ENCODE data around the gene ADAM22. TPM values are rescaled to one million over a fixed set of nuclear protein-coding genes. Genes with fewer than 3 reads are reported as not detected.

ADAM22 gene
- total RNA-seq, 1 experiment from 2014 or later, result 10.0 TPM

DNA sequence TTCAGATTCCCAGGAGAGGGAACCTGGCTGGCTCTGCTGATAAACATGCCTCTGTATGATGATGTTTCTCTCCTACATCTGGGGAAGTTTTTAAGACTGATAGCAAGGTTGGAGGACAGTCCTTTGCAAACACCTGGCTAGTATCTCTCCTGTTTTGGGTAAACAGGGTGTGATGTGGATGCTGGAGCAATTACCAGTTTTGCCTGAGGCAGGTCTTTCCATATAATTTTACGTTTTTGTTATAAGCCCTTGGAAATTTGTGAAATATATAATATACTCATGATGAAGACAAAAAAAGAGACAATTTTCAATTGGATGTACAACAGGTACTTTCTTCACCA, 138.6 kb downstream of the ADAM22 start:
- ChIA-PET CTCF (no interaction called here), POLR2A (no interaction called here), RAD21 (ENCODE audit: low non-redundant PET in 1 of 2, low total read pairs in 2 of 2, uncharacterized antibody in 2 of 2, unreplicated experiment in 2 of 2) (no interaction called here)
- Histone ChIP-seq H3K36me3 (ENCODE audit: control insufficient read depth in 1 of 2, insufficient read depth in 2 of 2, low read length in 2 of 2) (no peaks in the 10 kb centered on the region), H3K79me2 (ENCODE audit: insufficient read depth, low read length) (no peaks in the 10 kb centered on the region), H3K9ac (ENCODE audit: low read length) (no peak overlapping the region), H3K4me2 (ENCODE audit: low read length) (no peak overlapping the region), H3K27ac (ENCODE audit: low read depth, low read length) (no peak overlapping the region), H3K9me2 (ENCODE audit: insufficient read depth) (no peaks in the 10 kb centered on the region), H3K4me3 (replicated peaks in 1 of 2; ENCODE audit: low read depth in 1 of 2, low read length in 2 of 2) (no peak overlapping the region), H2AFZ (ENCODE audit: low read depth, low read length, poor library complexity, severe bottlenecking) (no peak overlapping the region), H3K27me3 (ENCODE audit: insufficient read depth, low read length) (no peaks in the 10 kb centered on the region), H3K9me3 (ENCODE audit: control insufficient read depth in 1 of 2, insufficient read depth in 1 of 2, low read depth in 1 of 2, low read length in 2 of 2) (no peaks in the 10 kb centered on the region), H3K4me1 (ENCODE audit: control insufficient read depth in 1 of 2, insufficient read depth in 2 of 2, low read length in 2 of 2) (no peaks in the 10 kb centered on the region), H4K20me1 (ENCODE audit: insufficient read depth) (no peaks in the 10 kb centered on the region)
- intact Hi-C loops (cut with micrococcal nuclease), result no loop called here
- ATAC-seq (no peak), DNase-seq (ENCODE audit: low read depth, low spot score) (no peak)
- no TSS peak for BruUV-seq (replicated peaks)
- TF ChIP-seq FOSL1 (IDR thresholded peaks at IDR 0.05; ENCODE audit: low read depth) (no peak), ELF1 (IDR thresholded peaks at IDR 0.05; ENCODE audit: borderline replicate concordance, low read depth) (no peak)

DNA sequence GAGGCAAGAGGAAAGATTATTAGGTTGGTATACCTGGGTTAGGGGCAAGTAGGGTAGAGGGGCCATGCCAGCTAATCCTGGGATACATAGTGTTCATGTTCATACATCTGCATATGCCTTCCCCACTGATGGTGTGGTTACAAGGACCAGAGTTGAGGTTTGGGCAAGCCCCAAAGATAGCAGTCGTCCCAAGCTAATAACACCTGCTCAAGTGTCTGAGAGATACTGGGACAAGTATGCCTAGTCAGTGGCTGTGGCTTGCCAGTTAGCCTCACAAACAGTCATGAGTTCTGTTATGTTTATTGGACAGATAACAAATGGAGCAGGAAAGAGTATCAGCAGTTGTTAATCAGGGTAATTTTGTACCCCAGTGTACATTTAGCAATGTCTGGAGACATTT, 139.6 kb downstream of the ADAM22 start:
- H3K27ac ChIP-seq (ENCODE audit: low read depth, low read length), result no peak overlapping the region
- no peaks in the 10 kb centered on the region for H3K9me2 ChIP-seq (ENCODE audit: insufficient read depth)
- no TSS peak for BruUV-seq (replicated peaks)
- DNase-seq (ENCODE audit: low read depth, low spot score) (no peak), ATAC-seq (no peak)
- H3K9ac ChIP-seq (ENCODE audit: low read length), result no peak overlapping the region
- no peaks in the 10 kb centered on the region for H3K36me3 ChIP-seq (ENCODE audit: control insufficient read depth in 1 of 2, insufficient read depth in 2 of 2, low read length in 2 of 2)
- no peak overlapping the region for H2AFZ ChIP-seq (ENCODE audit: low read depth, low read length, poor library complexity, severe bottlenecking)
- ChIA-PET POLR2A (no interaction called here), CTCF (no interaction called here), RAD21 (ENCODE audit: low non-redundant PET in 1 of 2, low total read pairs in 2 of 2, uncharacterized antibody in 2 of 2, unreplicated experiment in 2 of 2) (no interaction called here)
- no peak overlapping the region for H3K4me2 ChIP-seq (ENCODE audit: low read length)
- no peaks in the 10 kb centered on the region for H3K9me3 ChIP-seq (ENCODE audit: control insufficient read depth in 1 of 2, insufficient read depth in 1 of 2, low read depth in 1 of 2, low read length in 2 of 2)
- no peak for TF ChIP-seq EZH2phosphoT487 (IDR thresholded peaks at IDR 0.05; ENCODE audit: borderline replicate concordance)
- TF ChIP-seq SIN3A (IDR thresholded peaks at IDR 0.05; ENCODE audit: low read depth), result no peak
- no peak for TF ChIP-seq POLR2AphosphoS5 (IDR thresholded peaks at IDR 0.05; ENCODE audit: low read depth, low read length)
- H3K79me2 ChIP-seq (ENCODE audit: insufficient read depth, low read length), result no peaks in the 10 kb centered on the region
- H3K4me3 ChIP-seq (replicated peaks in 1 of 2; ENCODE audit: low read depth in 1 of 2, low read length in 2 of 2), result no peak overlapping the region
- no peaks in the 10 kb centered on the region for H3K4me1 ChIP-seq (ENCODE audit: control insufficient read depth in 1 of 2, insufficient read depth in 2 of 2, low read length in 2 of 2)
- H3K27me3 ChIP-seq (ENCODE audit: insufficient read depth, low read length), result no peaks in the 10 kb centered on the region
- H4K20me1 ChIP-seq (ENCODE audit: insufficient read depth), result no peaks in the 10 kb centered on the region
- intact Hi-C loops (cut with micrococcal nuclease), result no loop called here

DNA sequence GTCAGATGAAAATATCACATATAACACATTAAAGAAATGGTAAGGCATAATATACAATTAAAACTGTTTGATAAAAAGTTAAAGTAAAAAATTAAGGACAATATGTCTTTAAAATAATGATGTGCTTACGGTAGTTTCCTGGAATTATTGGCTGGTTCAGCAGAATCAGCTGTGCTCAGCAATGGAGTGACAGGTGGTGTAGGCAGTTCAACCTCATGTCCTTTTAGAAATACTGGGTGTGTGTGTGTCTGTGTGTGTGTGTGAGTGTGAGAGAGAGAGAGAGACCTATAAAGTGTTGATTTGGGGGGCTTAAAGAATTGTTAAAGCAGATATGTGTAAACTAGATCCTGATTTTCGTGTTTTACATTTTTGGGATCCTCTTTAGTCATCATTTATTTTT, 141.2 kb downstream of the ADAM22 start:
- no TSS peak for BruUV-seq (replicated peaks)
- no peak overlapping the region for H3K27ac ChIP-seq (ENCODE audit: low read depth, low read length)
- H3K4me3 ChIP-seq (replicated peaks in 1 of 2; ENCODE audit: low read depth in 1 of 2, low read length in 2 of 2), result no peak overlapping the region
- no peaks in the 10 kb centered on the region for H3K4me1 ChIP-seq (ENCODE audit: control insufficient read depth in 1 of 2, insufficient read depth in 2 of 2, low read length in 2 of 2)
- intact Hi-C loops (cut with micrococcal nuclease), result no loop called here
- no peaks in the 10 kb centered on the region for H3K9me3 ChIP-seq (ENCODE audit: control insufficient read depth in 1 of 2, insufficient read depth in 1 of 2, low read depth in 1 of 2, low read length in 2 of 2)
- no peaks in the 10 kb centered on the region for H4K20me1 ChIP-seq (ENCODE audit: insufficient read depth)
- DNase-seq (ENCODE audit: low read depth, low spot score) (no peak), ATAC-seq (no peak)
- no peaks in the 10 kb centered on the region for H3K9me2 ChIP-seq (ENCODE audit: insufficient read depth)
- H3K27me3 ChIP-seq (ENCODE audit: insufficient read depth, low read length), result no peaks in the 10 kb centered on the region
- POLR2A ChIA-PET, result no interaction called here
- CTCF ChIA-PET, result no interaction called here
- H3K4me2 ChIP-seq (ENCODE audit: low read length), result no peak overlapping the region
- H3K9ac ChIP-seq (ENCODE audit: low read length), result no peak overlapping the region
- no peaks in the 10 kb centered on the region for H3K36me3 ChIP-seq (ENCODE audit: control insufficient read depth in 1 of 2, insufficient read depth in 2 of 2, low read length in 2 of 2)
- no peaks in the 10 kb centered on the region for H3K79me2 ChIP-seq (ENCODE audit: insufficient read depth, low read length)
- H2AFZ ChIP-seq (ENCODE audit: low read depth, low read length, poor library complexity, severe bottlenecking), result no peak overlapping the region
- RAD21 ChIA-PET (ENCODE audit: low non-redundant PET in 1 of 2, low total read pairs in 2 of 2, uncharacterized antibody in 2 of 2, unreplicated experiment in 2 of 2), result no interaction called here
- TF ChIP-seq SP1 (IDR thresholded peaks at IDR 0.05; ENCODE audit: low read depth), result no peak
- TF ChIP-seq RAD21 (IDR thresholded peaks at IDR 0.05; ENCODE audit: low read depth), result no peak
- TF ChIP-seq JUND (IDR thresholded peaks at IDR 0.05), result no peak
- no peak for TF ChIP-seq SIN3A (IDR thresholded peaks at IDR 0.05; ENCODE audit: low read depth)
- no peak for TF ChIP-seq CEBPB (IDR thresholded peaks at IDR 0.05; ENCODE audit: low read depth)
- TF ChIP-seq, protein P1, sequence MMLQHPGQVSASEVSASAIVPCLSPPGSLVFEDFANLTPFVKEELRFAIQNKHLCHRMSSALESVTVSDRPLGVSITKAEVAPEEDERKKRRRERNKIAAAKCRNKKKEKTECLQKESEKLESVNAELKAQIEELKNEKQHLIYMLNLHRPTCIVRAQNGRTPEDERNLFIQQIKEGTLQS (IDR thresholded peaks at IDR 0.05), result no peak
- no peak for TF ChIP-seq YY1 (IDR thresholded peaks at IDR 0.05; ENCODE audit: extremely low read depth, insufficient replicate concordance, low read depth, low read length)
- no peak for TF ChIP-seq CBX3 (IDR thresholded peaks at IDR 0.05; ENCODE audit: low read depth)
- no peak for TF ChIP-seq POLR2AphosphoS5 (IDR thresholded peaks at IDR 0.05; ENCODE audit: low read depth, low read length)
- TF ChIP-seq TCF7L2 (IDR thresholded peaks at IDR 0.05; ENCODE audit: borderline replicate concordance, extremely low read depth, insufficient read depth, insufficient read length), result no peak
- no peak for TF ChIP-seq EGR1 (IDR thresholded peaks at IDR 0.05; ENCODE audit: low read depth)
- no peak for TF ChIP-seq ZNF274 (IDR thresholded peaks at IDR 0.05; ENCODE audit: low read depth, low read length)
